ENCODE measurements around the gene FER1L5.
"Not testable (repeated sequence)": the region's sequence is repeated elsewhere in the genome, so short reads cannot be mapped to it uniquely, and the experiment has no call there.

FER1L5 gene

GRCh38 chr2:96655526-96655925 is 13.0 kb downstream of the FER1L5 start:
- H3K9ac ChIP-seq (ENCODE audit: low read length in 5 of 5), result no peak overlapping the region
- H3K27me3 ChIP-seq (ENCODE audit: control insufficient read depth in 5 of 5, insufficient read depth in 4 of 5, low read length in 5 of 5), result peaks cover 0 to 3% (median 0%) of the 10 kb centered on the region in 5 donors
- H3K9me3 ChIP-seq (ENCODE audit: control insufficient read depth in 5 of 5, low read length in 5 of 5), result no peaks in the 10 kb centered on the region
- H3K27ac ChIP-seq (ENCODE audit: low read depth, low read length), result no peak overlapping the region
- no peak overlapping the region for H3K4me3 ChIP-seq (ENCODE audit: low read depth in 1 of 5, low read length in 5 of 5)
- no peaks in the 10 kb centered on the region for H3K36me3 ChIP-seq (ENCODE audit: control insufficient read depth in 5 of 5, insufficient read depth in 5 of 5, low read length in 5 of 5)
- no peaks in the 10 kb centered on the region for H3K4me1 ChIP-seq (ENCODE audit: control insufficient read depth in 5 of 5, insufficient read depth in 5 of 5, low read length in 5 of 5)

GRCh38 chr2:96656540-96656939 is 14.0 kb downstream of the FER1L5 start:
- no peaks in the 10 kb centered on the region for H3K9me3 ChIP-seq (ENCODE audit: control insufficient read depth in 5 of 5, low read length in 5 of 5)

GRCh38 chr2:96661324-96661723 is 18.8 kb downstream of the FER1L5 start:
- no peak overlapping the region for H3K27ac ChIP-seq (ENCODE audit: low read depth, low read length)
- H3K9ac ChIP-seq (ENCODE audit: low read length in 5 of 5), result no peak overlapping the region
- H3K4me3 ChIP-seq (ENCODE audit: low read depth in 1 of 5, low read length in 5 of 5), result no peak overlapping the region
- peaks cover 0 to 9% (median 7%) of the 10 kb centered on the region in 5 donors for H3K9me3 ChIP-seq (ENCODE audit: control insufficient read depth in 5 of 5, low read length in 5 of 5)
- H3K36me3 ChIP-seq (ENCODE audit: control insufficient read depth in 5 of 5, insufficient read depth in 5 of 5, low read length in 5 of 5), result no peaks in the 10 kb centered on the region
- H3K4me1 ChIP-seq (ENCODE audit: control insufficient read depth in 5 of 5, insufficient read depth in 5 of 5, low read length in 5 of 5), result no peaks in the 10 kb centered on the region
- peaks cover 0 to 3% (median 0%) of the 10 kb centered on the region in 5 donors for H3K27me3 ChIP-seq (ENCODE audit: control insufficient read depth in 5 of 5, insufficient read depth in 4 of 5, low read length in 5 of 5)

More at GRCh38 chr2:96656540-96656939, 14.0 kb downstream of the FER1L5 start:
- Histone ChIP-seq H3K36me3 (ENCODE audit: control insufficient read depth in 5 of 5, insufficient read depth in 5 of 5, low read length in 5 of 5) (no peaks in the 10 kb centered on the region), H3K27ac (ENCODE audit: low read depth, low read length) (no peak overlapping the region), H3K4me1 (ENCODE audit: control insufficient read depth in 5 of 5, insufficient read depth in 5 of 5, low read length in 5 of 5) (no peaks in the 10 kb centered on the region), H3K27me3 (ENCODE audit: control insufficient read depth in 5 of 5, insufficient read depth in 4 of 5, low read length in 5 of 5) (peaks cover 0 to 3% (median 0%) of the 10 kb centered on the region in 5 donors), H3K4me3 (ENCODE audit: low read depth in 1 of 5, low read length in 5 of 5) (no peak overlapping the region), H3K9ac (ENCODE audit: low read length in 5 of 5) (no peak overlapping the region)

DNA sequence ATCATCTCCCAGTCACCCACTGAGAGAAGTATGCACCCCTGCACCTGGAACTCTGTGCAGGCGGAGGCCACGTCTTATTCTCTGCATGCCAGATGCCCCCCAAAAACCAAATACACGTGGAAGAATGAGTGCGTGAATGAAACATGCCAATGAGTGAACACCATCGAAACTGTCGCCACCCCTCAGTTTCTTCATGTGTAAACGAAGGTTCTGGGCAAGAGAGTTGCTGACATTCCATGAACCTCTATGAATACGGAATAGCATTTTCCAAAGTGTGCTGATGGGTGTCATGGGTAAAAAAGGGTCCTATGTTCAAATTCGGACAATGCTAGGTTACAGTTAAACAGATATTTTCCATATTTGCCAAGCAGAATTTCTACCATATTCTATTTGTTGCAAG is 19.8 kb downstream of the FER1L5 start:
- H3K9me3 ChIP-seq (ENCODE audit: control insufficient read depth in 5 of 5, low read length in 5 of 5), result peaks cover 0 to 9% (median 7%) of the 10 kb centered on the region in 5 donors
- H3K4me1 ChIP-seq (ENCODE audit: control insufficient read depth in 5 of 5, insufficient read depth in 5 of 5, low read length in 5 of 5), result no peaks in the 10 kb centered on the region
- H3K4me3 ChIP-seq (ENCODE audit: low read depth in 1 of 5, low read length in 5 of 5), result no peak overlapping the region
- no peak overlapping the region for H3K27ac ChIP-seq (ENCODE audit: low read depth, low read length)
- H3K36me3 ChIP-seq (ENCODE audit: control insufficient read depth in 5 of 5, insufficient read depth in 5 of 5, low read length in 5 of 5), result no peaks in the 10 kb centered on the region
- H3K9ac ChIP-seq (ENCODE audit: low read length in 5 of 5), result no peak overlapping the region
- H3K27me3 ChIP-seq (ENCODE audit: control insufficient read depth in 5 of 5, insufficient read depth in 4 of 5, low read length in 5 of 5), result peaks cover 0 to 3% (median 0%) of the 10 kb centered on the region in 5 donors

DNA sequence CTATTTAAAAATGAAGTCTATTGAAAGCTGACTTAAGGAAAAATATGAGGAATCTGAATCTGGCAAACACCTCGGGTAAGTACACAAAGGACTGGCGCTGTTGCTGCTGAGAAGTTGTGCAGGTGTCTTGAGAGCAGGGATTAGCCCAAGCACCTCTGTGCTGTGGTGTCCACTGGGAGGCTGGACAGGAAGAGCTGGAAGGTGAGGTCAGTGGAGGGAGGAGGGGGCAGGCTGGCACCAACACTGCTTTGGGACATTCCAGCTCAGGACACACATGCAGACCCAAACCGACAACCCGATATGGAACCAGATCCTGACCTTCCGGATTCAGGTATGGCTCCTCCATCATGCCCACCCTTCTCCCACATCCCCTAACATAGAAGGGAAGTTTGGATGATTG is 20.6 kb downstream of the FER1L5 start:
- Histone ChIP-seq H3K4me3 (ENCODE audit: low read depth in 1 of 5, low read length in 5 of 5) (no peak overlapping the region), H3K27ac (ENCODE audit: low read depth, low read length) (no peak overlapping the region), H3K4me1 (ENCODE audit: control insufficient read depth in 5 of 5, insufficient read depth in 5 of 5, low read length in 5 of 5) (no peaks in the 10 kb centered on the region), H3K9me3 (ENCODE audit: control insufficient read depth in 5 of 5, low read length in 5 of 5) (peaks cover 0 to 9% (median 7%) of the 10 kb centered on the region in 5 donors), H3K27me3 (ENCODE audit: control insufficient read depth in 5 of 5, insufficient read depth in 4 of 5, low read length in 5 of 5) (peaks cover 0 to 3% (median 0%) of the 10 kb centered on the region in 5 donors), H3K9ac (ENCODE audit: low read length in 5 of 5) (no peak overlapping the region), H3K36me3 (ENCODE audit: control insufficient read depth in 5 of 5, insufficient read depth in 5 of 5, low read length in 5 of 5) (no peaks in the 10 kb centered on the region)

GRCh38 chr2:96663829-96664228 is 21.3 kb downstream of the FER1L5 start:
- peaks cover 0 to 9% (median 7%) of the 10 kb centered on the region in 5 donors for H3K9me3 ChIP-seq (ENCODE audit: control insufficient read depth in 5 of 5, low read length in 5 of 5)
- H3K36me3 ChIP-seq (ENCODE audit: control insufficient read depth in 5 of 5, insufficient read depth in 5 of 5, low read length in 5 of 5), result no peaks in the 10 kb centered on the region
- H3K27ac ChIP-seq (ENCODE audit: low read depth, low read length), result no peak overlapping the region
- H3K27me3 ChIP-seq (ENCODE audit: control insufficient read depth in 5 of 5, insufficient read depth in 4 of 5, low read length in 5 of 5), result peaks cover 0 to 3% (median 0%) of the 10 kb centered on the region in 5 donors
- no peak overlapping the region for H3K9ac ChIP-seq (ENCODE audit: low read length in 5 of 5)
- no peaks in the 10 kb centered on the region for H3K4me1 ChIP-seq (ENCODE audit: control insufficient read depth in 5 of 5, insufficient read depth in 5 of 5, low read length in 5 of 5)
- H3K4me3 ChIP-seq (ENCODE audit: low read depth in 1 of 5, low read length in 5 of 5), result no peak overlapping the region

DNA sequence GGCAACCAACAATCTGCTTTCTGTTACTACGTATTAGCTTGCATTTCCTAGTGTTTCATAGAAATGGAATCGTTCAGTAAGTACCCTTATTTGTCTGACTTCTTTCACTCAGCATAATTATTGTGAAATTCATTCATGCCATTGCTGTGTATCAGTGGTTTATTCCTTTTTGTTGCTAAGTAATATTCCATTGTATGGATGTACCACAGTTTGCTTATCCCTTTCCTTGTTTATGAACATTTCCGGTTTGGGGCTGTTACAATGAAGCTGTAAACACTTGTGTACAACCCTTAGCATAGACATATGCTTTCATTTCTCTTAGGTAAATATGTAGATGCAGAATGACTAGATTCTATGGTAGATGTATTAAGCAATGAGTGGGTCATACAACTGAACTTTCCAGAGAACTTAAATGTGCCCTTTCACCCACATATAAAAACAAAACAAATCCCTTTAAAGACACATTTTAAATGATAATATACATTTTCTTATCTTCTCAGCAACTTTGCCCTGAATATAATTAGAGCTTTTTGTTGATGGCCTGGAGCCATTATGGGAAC is 21.9 kb downstream of the FER1L5 start:
- Histone ChIP-seq H3K27ac (ENCODE audit: low read depth, low read length) (no peak overlapping the region), H3K9ac (ENCODE audit: low read length in 5 of 5) (no peak overlapping the region)

DNA sequence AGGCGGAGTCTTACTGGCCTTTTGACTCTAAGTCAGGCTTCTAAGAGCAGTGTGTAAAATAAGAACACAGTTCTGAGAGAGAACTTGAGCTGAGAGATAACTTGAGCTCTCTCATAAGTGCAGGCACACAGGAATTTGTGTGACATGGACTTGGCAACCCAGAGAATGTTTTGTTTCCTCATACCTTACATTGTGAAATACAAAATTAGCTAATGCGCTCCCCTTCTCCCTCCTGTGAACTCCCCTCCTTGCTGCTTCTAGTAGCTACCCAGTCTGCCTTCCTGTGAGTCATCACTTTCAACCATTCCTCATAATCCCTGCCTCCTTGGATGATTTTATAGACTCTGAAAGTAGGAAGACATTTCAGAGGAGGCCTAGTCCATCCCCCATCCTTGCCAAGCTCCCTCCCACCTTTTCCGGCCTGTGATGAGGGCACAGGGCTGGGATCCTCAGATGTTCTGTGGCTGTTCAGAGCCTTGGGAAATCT is 22.6 kb downstream of the FER1L5 start:
- Histone ChIP-seq H3K4me3 (ENCODE audit: low read depth in 1 of 5, low read length in 5 of 5) (no peak overlapping the region), H3K27me3 (ENCODE audit: control insufficient read depth in 5 of 5, insufficient read depth in 4 of 5, low read length in 5 of 5) (no peaks in the 10 kb centered on the region), H3K27ac (ENCODE audit: low read depth, low read length) (no peak overlapping the region), H3K36me3 (ENCODE audit: control insufficient read depth in 5 of 5, insufficient read depth in 5 of 5, low read length in 5 of 5) (no peaks in the 10 kb centered on the region), H3K4me1 (ENCODE audit: control insufficient read depth in 5 of 5, insufficient read depth in 5 of 5, low read length in 5 of 5) (no peaks in the 10 kb centered on the region), H3K9ac (ENCODE audit: low read length in 5 of 5) (no peak overlapping the region), H3K9me3 (ENCODE audit: control insufficient read depth in 5 of 5, low read length in 5 of 5) (peaks cover 0 to 9% (median 7%) of the 10 kb centered on the region in 5 donors)

More for the DNA sequence above, 21.9 kb downstream of the FER1L5 start:
- Histone ChIP-seq H3K4me3 (ENCODE audit: low read depth in 1 of 5, low read length in 5 of 5) (no peak overlapping the region), H3K9me3 (ENCODE audit: control insufficient read depth in 5 of 5, low read length in 5 of 5) (peaks cover 0 to 9% (median 7%) of the 10 kb centered on the region in 5 donors), H3K4me1 (ENCODE audit: control insufficient read depth in 5 of 5, insufficient read depth in 5 of 5, low read length in 5 of 5) (no peaks in the 10 kb centered on the region), H3K36me3 (ENCODE audit: control insufficient read depth in 5 of 5, insufficient read depth in 5 of 5, low read length in 5 of 5) (no peaks in the 10 kb centered on the region), H3K27me3 (ENCODE audit: control insufficient read depth in 5 of 5, insufficient read depth in 4 of 5, low read length in 5 of 5) (peaks cover 0 to 3% (median 0%) of the 10 kb centered on the region in 5 donors)

- not testable (repeated sequence) for H3K27ac ChIP-seq (ENCODE audit: low read depth, low read length); H3K9ac ChIP-seq (ENCODE audit: low read length in 5 of 5); H3K9me3 ChIP-seq (ENCODE audit: control insufficient read depth in 5 of 5, low read length in 5 of 5); H3K4me1 ChIP-seq (ENCODE audit: control insufficient read depth in 5 of 5, insufficient read depth in 5 of 5, low read length in 5 of 5); H3K4me3 ChIP-seq (ENCODE audit: low read depth in 1 of 5, low read length in 5 of 5); H3K36me3 ChIP-seq (ENCODE audit: control insufficient read depth in 5 of 5, insufficient read depth in 5 of 5, low read length in 5 of 5); H3K27me3 ChIP-seq (ENCODE audit: control insufficient read depth in 5 of 5, insufficient read depth in 4 of 5, low read length in 5 of 5)
Observed at GRCh38 chr2:96665717-96666116, 23.2 kb downstream of the FER1L5 start.

DNA sequence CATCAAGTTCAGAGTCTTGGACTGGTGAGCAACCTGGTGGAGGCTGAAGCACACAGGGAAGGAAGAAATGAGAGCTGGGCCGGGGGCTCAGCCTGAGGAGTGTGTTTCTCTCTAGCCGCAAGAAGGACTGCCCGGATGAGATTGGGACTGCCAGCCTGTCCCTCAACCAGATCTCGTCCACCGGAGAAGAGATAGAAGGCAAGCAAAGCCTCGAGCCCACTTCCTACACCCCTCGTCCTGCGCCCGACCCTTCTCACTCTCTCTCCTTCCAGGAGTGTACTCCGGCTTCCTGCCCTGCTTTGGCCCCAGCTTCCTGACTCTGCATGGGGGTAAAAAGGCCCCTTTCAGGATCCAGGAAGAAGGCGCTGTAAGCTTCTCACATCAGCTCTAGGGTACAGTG is 26.2 kb downstream of the FER1L5 start:
- Histone ChIP-seq H3K4me1 (ENCODE audit: control insufficient read depth in 5 of 5, insufficient read depth in 5 of 5, low read length in 5 of 5) (no peaks in the 10 kb centered on the region), H3K36me3 (ENCODE audit: control insufficient read depth in 5 of 5, insufficient read depth in 5 of 5, low read length in 5 of 5) (no peaks in the 10 kb centered on the region), H3K27ac (ENCODE audit: low read depth, low read length) (no peak overlapping the region), H3K9me3 (ENCODE audit: control insufficient read depth in 5 of 5, low read length in 5 of 5) (peaks cover 0 to 8% (median 7%) of the 10 kb centered on the region in 5 donors), H3K4me3 (ENCODE audit: low read depth in 1 of 5, low read length in 5 of 5) (no peak overlapping the region), H3K27me3 (ENCODE audit: control insufficient read depth in 5 of 5, insufficient read depth in 4 of 5, low read length in 5 of 5) (no peaks in the 10 kb centered on the region), H3K9ac (ENCODE audit: low read length in 5 of 5) (no peak overlapping the region)

Data from subcutaneous abdominal adipose tissue (tissue), 5 donors.